Hematopoietic multipotent progenitor cell treated with erythropoietin and hydrocortisone succinate and interleukin-3 and kit ligand, for 15 days (in vitro differentiated cells): ENCODE data around the gene SPATA46.

ENCODE experiments used
- DNase-seq: peaks from one replicate; pipeline ENCODE4 v3.0.0-alpha.2; 2015; ENCODE audit warnings: low spot score

Gene SPATA46

GRCh38 chr1:162390396-162391185 is 13.9 kb upstream of the SPATA46 start:
- no peak for DNase-seq

- DNase-seq: no peak
Observed at GRCh38 chr1:162389971-162390370, 13.3 kb upstream of the SPATA46 start.

- DNase-seq: no peak
Observed at GRCh38 chr1:162389021-162389818, 12.6 kb upstream of the SPATA46 start.

GRCh38 chr1:162388615-162389014 is 12.0 kb upstream of the SPATA46 start:
- DNase-seq: no peak

GRCh38 chr1:162388083-162388594 is 11.5 kb upstream of the SPATA46 start:
- DNase-seq: no peak

- no peak for DNase-seq
Observed at GRCh38 chr1:162387226-162388082, 10.8 kb upstream of the SPATA46 start.

- no peak for DNase-seq
Observed at GRCh38 chr1:162386292-162387225, 9.9 kb upstream of the SPATA46 start.

GRCh38 chr1:162385702-162386101 is 9.0 kb upstream of the SPATA46 start:
- DNase-seq: no peak

- no peak for DNase-seq
Observed at GRCh38 chr1:162385280-162385623, 8.6 kb upstream of the SPATA46 start.

- no peak for DNase-seq
Observed at GRCh38 chr1:162384601-162385279, 8.1 kb upstream of the SPATA46 start.

- DNase-seq: no peak
Observed at GRCh38 chr1:162384116-162384515, 7.5 kb upstream of the SPATA46 start.

GRCh38 chr1:162383516-162383915 is 6.9 kb upstream of the SPATA46 start:
- DNase-seq: no peak

GRCh38 chr1:162383091-162383490 is 6.4 kb upstream of the SPATA46 start:
- no peak for DNase-seq

- DNase-seq: no peak
Observed at GRCh38 chr1:162381941-162382750, 5.5 kb upstream of the SPATA46 start.

GRCh38 chr1:162381383-162381782 is 4.7 kb upstream of the SPATA46 start, which contains the start of gene C1orf226:
TSS of gene C1orf226 (plus strand) at chr1:162381728. CDS start at chr1:162381902, 174 bp downstream.
- no peak for DNase-seq

- no peak for DNase-seq
Observed at GRCh38 chr1:162380061-162380846, 3.6 kb upstream of the SPATA46 start.

GRCh38 chr1:162375463-162375862 is 1.2 kb downstream of the SPATA46 start:
- no peak for DNase-seq

GRCh38 chr1:162374406-162374805 is 2.2 kb downstream of the SPATA46 start:
- no peak for DNase-seq
